ENCODE results near the gene DUSP16. TPM values are rescaled to one million over a fixed set of nuclear protein-coding genes. Genes with fewer than 3 reads are reported as not detected.
A peak's percentile ranks its signal among the peaks of the same experiment; 100 is the strongest.
"Not testable (repeated sequence)": the region's sequence is repeated elsewhere in the genome, so short reads cannot be mapped to it uniquely, and the experiment has no call there.

The DUSP16 gene
- total RNA-seq, 1 donor: 12.1 TPM

DNA sequence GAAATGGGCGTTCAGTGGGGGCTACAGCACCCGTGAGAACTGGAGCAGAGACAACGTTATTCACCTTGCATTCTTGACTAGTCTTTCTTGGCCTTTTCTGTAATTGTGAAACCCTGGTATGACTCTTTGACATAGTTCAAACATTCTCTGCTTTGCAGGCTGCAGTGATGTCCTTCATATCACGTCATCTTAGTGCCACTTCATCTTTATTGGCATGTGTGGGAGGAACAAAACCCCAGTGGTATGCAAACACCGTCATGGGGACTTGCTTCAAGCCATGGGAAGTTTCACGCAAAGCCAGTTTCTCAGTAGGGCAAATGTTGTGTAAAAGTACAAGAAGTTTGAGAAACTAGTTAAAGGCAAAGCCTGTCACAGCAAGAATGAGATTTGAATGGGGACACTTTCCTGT lies 20.2 kb upstream of the DUSP16 start:
- DNase-seq (ENCODE audit: low read depth): peak; percentile 72

DNA sequence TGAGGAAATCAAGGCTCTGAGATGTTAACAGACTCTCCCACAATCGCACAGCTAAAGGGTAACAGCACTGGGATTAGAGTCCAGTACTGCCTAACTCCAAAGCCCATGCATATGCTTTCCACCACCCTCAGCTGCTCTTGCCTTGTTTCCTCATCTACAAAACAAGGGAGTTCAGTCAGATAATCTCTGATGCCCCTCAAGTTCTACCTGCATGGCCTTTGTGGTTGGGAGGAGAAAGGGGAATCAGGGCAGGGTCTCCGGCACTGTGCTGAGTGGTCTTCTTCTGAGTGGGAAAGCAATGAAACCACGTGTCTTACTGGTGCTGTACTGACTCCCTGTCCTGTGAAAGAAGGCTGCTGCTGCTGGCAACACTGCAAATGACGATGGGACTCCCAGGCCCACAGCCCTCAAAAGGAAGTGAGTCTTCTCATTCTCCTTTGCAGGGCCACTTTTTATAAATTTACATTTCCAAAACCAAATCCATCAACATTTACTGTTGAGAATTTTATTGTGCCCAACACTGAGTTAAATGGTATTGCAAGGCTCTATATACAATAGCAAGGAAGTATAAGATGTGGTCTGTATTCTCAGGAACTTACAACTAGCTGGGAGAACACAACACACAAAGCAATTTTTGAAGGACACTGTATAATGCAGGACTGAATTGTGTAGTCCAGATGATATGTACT lies 19.7 kb upstream of the DUSP16 start:
- TF ChIP-seq, protein P1, sequence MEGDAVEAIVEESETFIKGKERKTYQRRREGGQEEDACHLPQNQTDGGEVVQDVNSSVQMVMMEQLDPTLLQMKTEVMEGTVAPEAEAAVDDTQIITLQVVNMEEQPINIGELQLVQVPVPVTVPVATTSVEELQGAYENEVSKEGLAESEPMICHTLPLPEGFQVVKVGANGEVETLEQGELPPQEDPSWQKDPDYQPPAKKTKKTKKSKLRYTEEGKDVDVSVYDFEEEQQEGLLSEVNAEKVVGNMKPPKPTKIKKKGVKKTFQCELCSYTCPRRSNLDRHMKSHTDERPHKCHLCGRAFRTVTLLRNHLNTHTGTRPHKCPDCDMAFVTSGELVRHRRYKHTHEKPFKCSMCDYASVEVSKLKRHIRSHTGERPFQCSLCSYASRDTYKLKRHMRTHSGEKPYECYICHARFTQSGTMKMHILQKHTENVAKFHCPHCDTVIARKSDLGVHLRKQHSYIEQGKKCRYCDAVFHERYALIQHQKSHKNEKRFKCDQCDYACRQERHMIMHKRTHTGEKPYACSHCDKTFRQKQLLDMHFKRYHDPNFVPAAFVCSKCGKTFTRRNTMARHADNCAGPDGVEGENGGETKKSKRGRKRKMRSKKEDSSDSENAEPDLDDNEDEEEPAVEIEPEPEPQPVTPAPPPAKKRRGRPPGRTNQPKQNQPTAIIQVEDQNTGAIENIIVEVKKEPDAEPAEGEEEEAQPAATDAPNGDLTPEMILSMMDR (IDR thresholded peaks at IDR 0.05; ENCODE audit: insufficient read depth, low read depth, low read length): no peak
- no peak for DNase-seq (ENCODE audit: low read depth)
- H3K4me3 ChIP-seq (ENCODE audit: low read depth, low read length): no peak overlapping the region

More for the DNA sequence above, 20.2 kb upstream of the DUSP16 start:
- TF ChIP-seq, protein P1 (IDR thresholded peaks at IDR 0.05; ENCODE audit: insufficient read depth, low read depth, low read length): no peak
- no peak overlapping the region for H3K4me3 ChIP-seq (ENCODE audit: low read depth, low read length)

DNA sequence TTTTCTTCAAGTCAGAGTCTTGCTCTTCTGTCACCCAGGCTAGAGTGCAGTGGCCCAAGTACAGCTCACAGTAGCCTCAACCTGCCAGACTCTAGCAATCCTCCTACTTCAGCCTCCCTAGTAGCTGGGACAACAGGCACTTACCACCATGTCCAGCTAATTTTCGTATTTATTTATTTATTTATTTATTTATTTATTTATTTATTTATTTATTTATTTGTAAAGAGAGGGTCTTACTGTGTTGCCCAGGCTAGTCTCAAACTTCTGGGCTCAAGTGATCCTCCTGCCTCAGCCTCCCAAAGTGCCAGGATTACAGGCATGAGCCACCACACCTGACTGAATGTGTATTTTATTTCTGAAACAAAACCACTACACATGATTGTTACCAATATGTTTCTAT lies 18.1 kb upstream of the DUSP16 start:
- H3K4me3 ChIP-seq (ENCODE audit: low read depth, low read length); DNase-seq (ENCODE audit: low read depth): not testable (repeated sequence)

DNA sequence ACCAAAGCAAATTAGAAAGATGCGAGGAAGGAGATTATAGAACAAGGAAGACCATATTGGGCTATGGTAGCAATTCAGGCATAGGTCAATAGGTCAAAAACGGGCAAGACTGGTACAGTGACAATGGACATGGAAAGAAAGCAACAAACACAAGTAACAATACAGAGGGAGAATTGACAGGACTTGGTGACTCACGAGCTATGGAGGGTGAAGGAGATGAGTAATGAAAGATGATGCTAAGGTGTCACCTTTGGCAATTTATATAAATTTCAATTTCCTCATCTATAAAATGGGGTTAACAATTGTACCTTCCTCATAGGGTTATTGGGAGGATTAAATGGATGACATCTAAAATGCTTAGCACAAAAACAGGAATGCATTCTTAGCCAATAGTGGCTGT lies 15.1 kb upstream of the DUSP16 start:
- TF ChIP-seq, protein P1 (IDR thresholded peaks at IDR 0.05; ENCODE audit: insufficient read depth, low read depth, low read length): no peak
- DNase-seq (ENCODE audit: low read depth): no peak
- no peak overlapping the region for H3K4me3 ChIP-seq (ENCODE audit: low read depth, low read length)

DNA sequence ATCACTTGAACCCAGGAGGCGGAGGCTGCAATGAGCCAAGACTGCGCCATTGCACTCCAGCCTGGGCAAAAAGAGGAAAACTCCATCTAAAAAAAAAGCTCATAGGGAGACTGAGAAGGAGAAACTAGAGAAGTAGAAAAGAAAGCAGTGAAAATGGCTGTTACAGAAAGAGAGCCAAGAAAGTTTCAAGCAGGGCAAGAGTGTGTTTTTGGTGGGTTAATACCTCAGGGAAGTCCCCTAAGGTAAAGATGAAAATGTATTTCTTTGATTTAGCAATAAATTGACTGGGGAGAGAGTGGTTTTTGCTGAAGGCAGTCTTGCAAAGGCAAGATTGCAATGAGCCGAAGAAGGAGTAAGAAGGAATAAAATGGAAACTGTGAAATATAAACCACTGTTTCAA lies 10.0 kb upstream of the DUSP16 start:
- TF ChIP-seq, protein P1 (IDR thresholded peaks at IDR 0.05; ENCODE audit: insufficient read depth, low read depth, low read length): no peak
- no peak overlapping the region for H3K4me3 ChIP-seq (ENCODE audit: low read depth, low read length)
- no peak for DNase-seq (ENCODE audit: low read depth)

DNA sequence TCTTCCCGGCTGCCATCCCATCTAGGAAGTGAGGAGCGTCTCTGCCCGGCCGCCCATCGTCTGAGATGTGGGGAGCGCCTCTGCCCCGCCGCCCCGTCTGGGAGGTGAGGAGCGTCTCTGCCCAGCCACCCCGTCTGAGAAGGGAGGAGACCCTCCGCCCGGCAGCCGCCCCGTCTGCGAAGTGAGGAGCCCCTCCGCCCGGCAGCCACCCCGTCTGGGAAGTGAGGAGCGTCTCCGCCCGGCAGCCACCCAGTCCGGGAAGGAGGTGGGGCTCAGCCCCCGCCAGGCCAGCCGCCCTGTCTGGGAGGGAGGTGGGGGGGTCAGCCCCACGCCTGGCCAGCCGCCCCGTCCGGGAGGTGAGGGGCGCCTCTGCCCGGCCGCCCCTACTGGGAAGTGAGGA lies 3.3 kb upstream of the DUSP16 start:
- not testable (repeated sequence) for H3K4me3 ChIP-seq (ENCODE audit: low read depth, low read length); DNase-seq (ENCODE audit: low read depth)

DNA sequence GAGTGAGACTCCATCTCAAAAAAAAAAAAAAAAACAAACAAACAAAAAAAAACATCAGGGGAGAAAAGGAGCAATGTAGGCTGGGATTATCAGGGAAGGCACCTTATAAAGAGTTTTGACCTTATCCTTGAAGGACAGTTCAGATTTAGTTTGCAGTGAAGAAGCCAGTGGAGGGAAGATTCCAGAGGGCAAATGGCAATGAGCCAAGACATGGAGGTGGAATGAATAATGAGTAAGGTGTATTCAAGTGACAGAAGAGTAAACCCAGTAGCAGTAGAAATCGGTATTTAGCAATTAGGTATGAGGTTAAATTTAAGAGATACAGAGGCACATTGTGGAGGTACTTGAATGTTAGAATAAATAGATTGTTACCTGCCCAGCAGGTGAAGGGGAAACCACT lies 2.2 kb upstream of the DUSP16 start:
- no peak overlapping the region for H3K4me3 ChIP-seq (ENCODE audit: low read depth, low read length)
- no peak for DNase-seq (ENCODE audit: low read depth)
- TF ChIP-seq, protein P1 (IDR thresholded peaks at IDR 0.05; ENCODE audit: insufficient read depth, low read depth, low read length): no peak

DNA sequence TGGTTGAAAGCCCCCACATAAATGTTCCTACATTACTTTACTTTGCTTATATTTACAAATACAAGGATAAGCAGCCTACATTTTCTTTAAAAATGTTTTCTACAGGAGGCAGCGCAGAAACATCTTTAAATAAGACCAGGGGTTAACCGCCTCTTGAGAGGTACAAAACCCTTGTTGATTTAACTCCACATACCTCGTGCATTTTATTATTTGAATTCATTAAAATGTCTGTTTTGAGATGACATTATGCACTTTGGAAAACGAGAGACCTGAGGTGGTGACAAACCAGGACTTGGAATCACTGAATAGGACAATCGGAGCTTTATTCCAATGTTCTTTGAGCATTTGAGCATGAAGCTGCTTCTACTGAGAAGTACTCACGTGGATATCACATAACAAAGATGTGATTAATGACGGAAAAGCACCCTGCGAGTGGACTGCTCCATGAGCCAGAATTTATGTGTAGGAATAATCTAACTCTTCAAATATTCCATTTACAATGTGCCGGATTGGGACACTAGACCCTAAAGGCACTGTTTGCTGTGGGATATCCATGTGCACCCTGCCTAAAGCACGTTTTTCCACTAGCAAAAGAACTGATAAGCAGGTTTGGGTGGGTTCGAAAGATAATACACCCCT lies 746 bp upstream of the DUSP16 start:
- TF ChIP-seq, protein P1 (IDR thresholded peaks at IDR 0.05; ENCODE audit: insufficient read depth, low read depth, low read length): no peak
- H3K4me3 ChIP-seq (ENCODE audit: low read depth, low read length): peak overlapping the region; percentile 86
- peak; percentile 30 for DNase-seq (ENCODE audit: low read depth)

Measured in fibroblast of villous mesenchyme (primary cell).